Measurements from ENCODE around the gene PYCARD. TPM values are rescaled to one million over a fixed set of nuclear protein-coding genes. Genes with fewer than 3 reads are reported as not detected.
"Not testable (repeated sequence)": the region's sequence is repeated elsewhere in the genome, so short reads cannot be mapped to it uniquely, and the experiment has no call there.

The PYCARD gene
- total RNA-seq, 1 experiment from 2014 or later: not detected

DNA sequence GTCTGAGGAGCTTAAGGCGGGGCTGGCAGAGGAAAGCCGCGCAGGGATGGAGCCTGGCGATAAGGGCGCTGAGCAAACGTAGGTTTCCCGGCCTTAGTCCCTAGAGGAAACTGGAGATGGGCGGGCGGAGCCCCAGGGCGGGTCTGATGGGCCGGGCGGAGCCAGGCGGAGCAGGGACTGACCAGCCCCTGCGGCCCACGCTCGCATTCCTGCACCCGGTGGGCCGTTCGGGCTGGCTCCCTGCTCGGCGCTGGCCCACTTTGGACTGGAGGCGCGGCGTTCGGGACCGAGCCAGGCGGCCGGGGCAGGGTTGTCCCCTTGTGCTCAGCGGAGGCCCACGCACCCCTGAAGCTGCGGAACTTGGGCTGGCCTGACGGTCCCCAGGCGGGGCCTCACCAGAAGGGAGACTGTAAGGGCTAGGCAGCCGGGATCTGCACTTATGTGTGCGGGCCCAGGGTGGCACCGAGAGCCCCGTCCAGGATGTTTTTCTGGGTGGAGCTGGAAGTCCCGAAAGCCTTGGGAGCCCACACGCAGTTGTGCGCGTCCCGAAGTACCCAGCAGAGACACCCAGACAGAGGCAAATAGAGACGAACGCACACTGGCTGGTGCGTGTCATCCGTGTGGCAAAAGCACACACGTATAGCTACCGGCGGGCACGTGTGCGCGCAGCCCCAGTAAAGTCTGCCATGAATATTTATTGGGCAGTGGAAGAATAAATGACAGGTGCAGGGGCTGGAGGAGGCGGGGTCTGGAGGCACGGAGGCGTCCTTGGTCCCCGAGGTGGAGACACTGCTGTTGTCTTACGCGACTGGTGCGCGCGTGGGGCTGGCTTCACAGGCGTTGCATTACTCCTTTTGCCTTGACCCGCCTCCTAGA, 13.0 kb upstream of the PYCARD start:
- peak; percentile 68 for DNase-seq (ENCODE audit: low spot score)

- DNase-seq (ENCODE audit: low spot score): no peak
These were observed 12.2 kb upstream of the PYCARD start for GRCh38 chr16:31214708-31215286.

- DNase-seq (ENCODE audit: low spot score): no peak
These were observed 11.5 kb upstream of the PYCARD start, which contains the start of gene TRIM72 for GRCh38 chr16:31213877-31214707. TSS of gene TRIM72 (plus strand) at chr16:31214119. CDS start at chr16:31214739, 620 bp downstream.

- no peak for DNase-seq (ENCODE audit: low spot score)
These were observed 10.8 kb upstream of the PYCARD start for GRCh38 chr16:31213342-31213741.

GRCh38 chr16:31206776-31207175, 4.2 kb upstream of the PYCARD start:
- DNase-seq (ENCODE audit: low spot score): no peak

GRCh38 chr16:31204871-31205666, 2.5 kb upstream of the PYCARD start:
- DNase-seq (ENCODE audit: low spot score): no peak

DNA sequence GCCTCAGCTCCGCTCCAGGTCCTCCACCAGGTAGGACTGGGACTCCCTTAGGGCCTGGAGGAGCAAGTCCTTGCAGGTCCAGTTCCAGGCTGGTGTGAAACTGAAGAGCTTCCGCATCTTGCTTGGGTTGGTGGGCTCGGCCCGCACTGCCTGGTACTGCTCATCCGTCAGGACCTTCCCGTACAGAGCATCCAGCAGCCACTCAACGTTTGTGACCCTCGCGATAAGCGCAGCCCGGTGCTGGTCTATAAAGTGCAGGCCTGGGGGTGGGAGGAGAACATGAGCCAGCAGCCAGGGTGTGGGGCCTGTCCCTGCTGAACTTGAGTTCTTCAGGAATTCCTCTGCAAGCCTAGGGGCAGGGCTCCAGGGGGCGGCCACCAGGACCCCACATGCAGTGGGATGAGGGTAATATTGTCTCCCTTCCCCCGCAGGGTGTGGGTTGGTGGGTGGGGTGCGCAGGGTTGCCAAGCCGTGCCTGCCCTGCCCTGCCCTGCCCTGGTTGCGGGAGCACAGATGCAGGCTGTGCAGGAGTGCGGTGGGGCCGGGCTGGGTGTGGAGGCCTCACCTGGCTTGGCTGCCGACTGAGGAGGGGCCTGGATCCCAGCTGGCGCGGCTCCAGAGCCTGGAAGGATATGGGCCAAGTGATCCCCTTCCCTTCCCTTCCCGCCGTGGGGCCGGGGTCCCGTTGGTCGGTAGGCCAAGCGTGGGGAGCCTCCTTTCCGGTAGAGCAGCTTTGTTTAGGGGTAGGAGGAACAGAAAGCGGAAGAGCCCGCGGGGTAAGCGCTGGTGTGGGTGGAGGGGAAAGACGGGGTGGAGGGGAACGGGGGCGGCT, 762 bp downstream of the PYCARD start:
- DNase-seq (ENCODE audit: low spot score): no peak

DNA sequence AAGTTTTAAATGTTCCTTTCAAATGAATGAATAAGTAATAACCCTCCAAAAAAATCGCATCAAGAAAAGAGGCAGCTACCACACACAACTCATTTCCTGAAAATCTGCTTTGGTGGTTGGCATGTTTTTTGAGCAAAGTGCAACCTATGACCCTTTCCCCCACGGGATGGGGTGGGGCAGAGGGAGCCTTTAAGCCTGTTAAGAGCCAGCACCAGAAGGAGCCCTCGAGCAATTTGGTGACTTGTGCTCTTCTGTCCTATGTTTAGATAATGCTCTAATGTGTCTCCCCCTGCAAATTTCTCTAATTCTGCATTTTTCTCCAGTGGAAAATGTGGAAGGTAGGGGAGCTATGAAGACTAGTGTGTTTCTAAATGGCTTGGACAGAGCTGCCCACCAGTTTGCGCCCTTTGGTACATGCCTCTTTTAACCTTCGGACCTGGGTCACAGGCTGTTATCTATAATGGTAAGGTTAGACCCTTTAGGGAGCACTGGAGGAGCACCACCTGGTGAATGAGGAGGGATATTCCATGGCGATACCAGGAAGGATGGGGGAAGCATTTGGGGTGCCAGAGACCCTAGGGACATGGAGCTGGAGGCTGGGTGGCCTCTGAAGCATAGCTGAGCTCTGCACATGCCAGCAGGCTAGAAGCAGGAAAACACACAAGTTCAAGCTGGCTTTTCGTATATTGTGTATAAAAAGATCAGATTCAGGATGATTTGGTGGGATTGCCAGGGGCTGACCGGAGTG, 1.6 kb downstream of the PYCARD start:
- DNase-seq (ENCODE audit: low spot score): no peak

GRCh38 chr16:31200111-31200510, 2.4 kb downstream of the PYCARD start:
- DNase-seq (ENCODE audit: low spot score): not testable (repeated sequence)

DNA sequence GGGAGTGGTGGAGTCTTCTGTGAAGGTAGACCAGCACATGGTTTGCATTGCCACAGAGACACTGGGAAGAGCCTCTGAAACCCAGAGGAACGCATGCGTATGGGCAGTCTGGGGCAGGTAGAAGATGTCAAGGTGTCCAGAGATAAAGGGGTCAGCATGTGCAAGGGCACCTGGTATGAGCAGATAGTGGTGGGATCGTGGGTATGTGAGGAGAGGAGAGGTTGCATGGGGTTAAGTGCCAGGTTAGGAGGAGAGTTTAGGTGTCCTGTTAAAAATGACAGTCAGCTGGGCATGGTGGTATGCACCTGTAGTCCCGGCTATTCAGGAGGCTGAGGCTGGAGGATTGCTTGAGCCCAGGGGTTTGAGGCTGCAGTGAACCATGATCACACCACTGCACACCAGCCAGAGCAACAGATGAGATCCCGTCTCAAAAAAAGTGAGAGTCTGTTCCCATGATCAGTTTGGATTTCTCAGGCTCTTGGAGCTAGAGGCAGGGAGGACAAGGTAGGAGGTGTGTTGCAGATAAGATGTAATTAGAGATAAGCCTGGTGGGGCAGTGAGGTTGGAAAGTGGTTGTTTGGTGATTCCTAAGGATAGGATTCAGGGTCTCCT, 3.0 kb downstream of the PYCARD start:
- DNase-seq (ENCODE audit: low spot score): no peak

DNA sequence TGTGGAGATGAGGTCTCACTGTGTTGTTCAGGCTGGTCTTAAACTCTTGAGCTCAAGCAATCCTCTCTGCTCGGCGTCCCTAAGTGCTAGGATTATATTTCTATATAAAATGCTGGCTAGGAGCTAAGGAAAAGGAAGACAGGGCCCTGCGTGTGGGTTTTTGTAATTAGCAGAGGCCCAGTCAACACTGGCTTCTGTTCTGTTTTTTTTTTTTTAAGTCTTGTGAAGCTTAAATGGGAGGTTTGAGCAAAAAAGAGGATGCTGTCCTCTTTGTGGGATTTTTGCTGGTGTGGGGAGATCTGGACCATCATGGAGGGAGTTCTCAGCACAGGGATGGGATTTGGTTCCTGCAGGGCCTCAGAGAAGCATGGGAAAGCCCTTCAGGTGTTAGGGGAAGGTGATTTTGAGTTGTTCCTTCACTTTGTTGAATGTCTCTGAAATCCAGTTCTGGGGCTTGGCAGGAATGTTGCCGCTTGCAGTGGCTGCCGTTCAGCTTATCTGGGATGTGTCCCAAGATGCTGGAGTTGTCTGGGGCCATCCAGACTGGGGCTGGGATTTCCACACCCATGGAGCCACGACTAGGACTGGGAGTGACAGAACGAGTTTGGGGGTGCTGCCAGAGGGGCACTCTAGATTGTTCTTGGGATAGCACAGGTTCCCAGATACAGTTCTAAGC, 4.2 kb downstream of the PYCARD start:
- no peak for DNase-seq (ENCODE audit: low spot score)

DNA sequence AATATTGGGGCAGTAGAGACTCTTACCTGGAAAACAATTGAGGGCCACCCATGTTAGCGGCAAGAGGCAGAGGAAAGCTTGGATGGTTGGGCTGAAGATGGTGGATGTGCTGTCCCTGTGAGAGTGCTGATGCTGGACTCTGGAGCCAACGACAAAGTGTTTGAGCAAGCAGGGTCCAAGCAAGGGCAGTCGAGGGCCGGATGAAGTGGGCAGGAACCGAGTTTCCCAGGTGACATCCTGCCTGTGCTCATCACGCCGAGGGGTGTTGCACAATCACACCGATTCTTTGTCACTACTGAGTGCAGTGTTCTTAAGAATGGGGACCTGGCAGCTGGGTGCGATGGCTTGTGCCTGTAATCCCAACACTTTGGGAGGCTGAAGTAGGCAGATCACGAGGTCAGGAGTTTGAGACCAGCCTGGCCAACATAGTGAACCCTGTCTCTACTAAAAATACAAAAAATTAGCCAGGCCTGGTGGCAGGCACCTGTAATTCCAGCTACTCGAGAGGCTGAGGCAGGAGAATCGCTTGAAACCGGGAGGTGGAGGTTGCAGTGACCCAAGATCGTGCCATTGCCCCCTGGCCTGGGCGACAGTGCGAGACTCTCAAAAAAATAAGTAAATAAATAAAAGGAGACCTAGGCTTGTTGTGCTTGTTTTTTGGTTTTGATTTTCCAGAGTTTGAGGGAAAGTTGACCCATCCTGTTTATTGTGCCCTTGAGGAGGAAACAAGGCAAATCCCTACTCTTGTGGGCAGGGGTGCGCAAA, 6.1 kb downstream of the PYCARD start:
- no peak for DNase-seq (ENCODE audit: low spot score)

GRCh38 chr16:31195861-31196260, 6.7 kb downstream of the PYCARD start:
- DNase-seq (ENCODE audit: low spot score): not testable (repeated sequence)

DNA sequence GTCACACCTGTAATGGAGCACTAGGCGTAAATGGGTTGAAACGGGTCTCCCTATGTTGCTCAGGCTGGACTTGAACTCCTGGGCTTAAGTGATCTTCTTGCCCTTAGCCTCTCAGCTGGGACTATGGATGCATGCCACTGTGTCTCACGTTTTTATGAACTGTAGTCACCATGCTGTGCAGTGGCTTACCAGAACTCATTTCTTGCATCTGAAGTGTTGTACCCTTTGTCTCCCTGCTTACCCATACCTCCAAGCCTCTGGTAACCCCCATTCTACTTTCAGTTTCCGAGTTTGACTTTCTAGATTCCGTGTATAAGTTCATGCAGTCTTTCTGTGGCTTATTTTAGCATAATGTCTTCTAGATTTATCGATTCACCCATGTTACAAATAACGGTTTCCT, 7.7 kb downstream of the PYCARD start:
- no peak for DNase-seq (ENCODE audit: low spot score)

GRCh38 chr16:31193874-31194273, 8.7 kb downstream of the PYCARD start:
- DNase-seq (ENCODE audit: low spot score): no peak

DNA sequence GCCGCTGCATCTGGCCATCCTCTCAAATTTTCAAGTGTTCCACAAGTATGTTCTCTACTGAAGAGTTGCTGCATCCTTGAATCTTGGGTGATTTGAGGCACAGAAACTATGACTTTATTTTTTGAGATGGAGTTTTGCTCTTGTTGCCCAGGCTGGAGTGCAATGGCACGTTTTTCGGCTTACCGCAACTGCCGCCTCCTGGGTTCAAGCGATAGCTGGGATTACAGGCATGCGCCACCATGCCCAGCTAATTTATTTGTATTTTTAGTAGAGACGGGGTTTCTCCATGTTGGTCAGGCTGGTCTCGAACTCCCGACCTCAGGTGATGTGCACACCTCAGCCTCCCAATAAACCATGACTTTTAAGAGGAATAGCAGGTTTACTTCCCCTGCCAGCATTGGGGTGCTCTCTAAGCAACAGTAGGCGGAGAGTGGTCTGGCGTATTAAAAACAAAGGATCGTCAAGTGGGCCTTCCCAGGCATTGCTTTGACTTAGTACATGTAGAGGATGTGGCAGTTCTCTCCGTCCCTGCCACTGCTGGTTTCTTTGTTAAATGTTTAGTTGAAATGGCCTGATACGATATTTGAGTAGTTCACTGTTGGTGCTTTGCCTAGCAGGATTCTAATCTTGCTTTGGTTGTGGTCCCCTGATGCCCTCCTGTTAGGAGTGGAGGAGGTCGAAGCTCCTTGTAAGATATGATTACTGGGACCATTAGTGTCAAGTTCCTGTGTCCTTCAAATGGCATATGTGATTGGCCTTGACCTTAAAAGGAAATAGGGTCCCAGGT, 9.5 kb downstream of the PYCARD start:
- no peak for DNase-seq (ENCODE audit: low spot score)
